Central memory CD4-positive, alpha-beta T cell (primary cell): ENCODE results near the gene LMX1A.

Source experiments
- DNase-seq: peaks from one replicate; pipeline ENCODE4 v3.0.0; 2022

LMX1A gene

GRCh38 chr1:165152727-165153126 is 203.8 kb downstream of the LMX1A start:
- DNase-seq, result no peak

- DNase-seq, result no peak
Observed at GRCh38 chr1:165152109-165152508, 204.4 kb downstream of the LMX1A start.
